Activated CD8-positive, alpha-beta memory T cell treated with anti-CD3 and anti-CD28 coated beads, Interleukin-2, amount 10 ng/mL, durations not matched to agents 7 days and 5 days (primary cell): ENCODE data around the gene CCS. TPM values are rescaled to one million over a fixed set of nuclear protein-coding genes. Genes with fewer than 3 reads are reported as not detected.
"Not testable (repeated sequence)": the region's sequence is repeated elsewhere in the genome, so short reads cannot be mapped to it uniquely, and the experiment has no call there.

Experiments used
- ATAC-seq: fragments of 150-1000 bp; cut with Tn5 transposase; one replicate; pipeline ENCODE4 v1.10.0; 2021; ENCODE audit warnings: moderate library complexity
- CTCF ChIA-PET: fragments of 350-600 bp; sonication (Branson Sonifier 250); formaldehyde crosslinking; loops from one replicate; lab custom pipeline; 2021; ENCODE audit warnings: antibody characterized with exemption; lab: Charles Lee
- DNase-seq: peaks from one replicate; pipeline ENCODE4 v3.0.0-alpha.2; 2020
- H3K27ac Mint-ChIP-seq: one replicate; pipeline ENCODE4 v1.8.0; 2021; ENCODE audit warnings: mild to moderate bottlenecking, mixed read lengths
- H3K27me3 Mint-ChIP-seq: one replicate; pipeline ENCODE4 v1.8.0; 2021; ENCODE audit warnings: mixed read lengths
- H3K36me3 Mint-ChIP-seq: one replicate; pipeline ENCODE4 v1.8.0; 2021; ENCODE audit warnings: mild to moderate bottlenecking, mixed read lengths
- H3K4me1 Mint-ChIP-seq: one replicate; pipeline ENCODE4 v1.8.0; 2021; ENCODE audit warnings: mixed read lengths
- H3K4me3 Mint-ChIP-seq: one replicate; pipeline ENCODE4 v1.8.0; 2021; ENCODE audit warnings: mild to moderate bottlenecking, moderate library complexity, mixed read lengths
- H3K9me3 Mint-ChIP-seq: one replicate; pipeline ENCODE4 v1.8.0; 2022; ENCODE audit warnings: low read depth, mixed read lengths
- total RNA-seq, 2 experiments: library from RNA; stranded (reverse); gene quantifications; one replicate each; pipeline ENCODE4 v1.2.3, GENCODE V29; 2021

Gene CCS
- total RNA-seq, 2 experiments from 2014 or later = 30.1 to 38.0 TPM

- H3K4me3 Mint-ChIP-seq, H3K36me3 Mint-ChIP-seq, DNase-seq, H3K27ac Mint-ChIP-seq, H3K27me3 Mint-ChIP-seq, ATAC-seq, H3K9me3 Mint-ChIP-seq: not testable (repeated sequence)
- H3K4me1 Mint-ChIP-seq = peaks cover 14% of the 10 kb centered on the region
- CTCF ChIA-PET = interaction anchor here (1.1 to 1.4 kb wide), 2 partner anchors 14 to 71 kb away, joined by 5 to 6 read pairs; partner anchors contain the start of genes CCDC87, CCS and RBM4B
Measured at GRCh38 chr11:66606608-66607007, 13.6 kb downstream of the CCS start.

GRCh38 chr11:66607126-66607834, 14.3 kb downstream of the CCS start:
- no peaks in the 10 kb centered on the region for H3K27me3 Mint-ChIP-seq
- peaks cover 14% of the 10 kb centered on the region for H3K4me1 Mint-ChIP-seq
- ATAC-seq (no peak), DNase-seq (no peak)
- no peak overlapping the region for H3K4me3 Mint-ChIP-seq
- H3K27ac Mint-ChIP-seq = no peak overlapping the region
- H3K36me3 Mint-ChIP-seq = peaks cover 3% of the 10 kb centered on the region
- no peaks in the 10 kb centered on the region for H3K9me3 Mint-ChIP-seq
- CTCF ChIA-PET = interaction anchor here (0.6 to 1.4 kb wide), 3 partner anchors 14 to 348 kb away, joined by 3 to 6 read pairs (median 5); partner anchors contain the start of genes CCDC87, CCS and RBM4B

GRCh38 chr11:66609721-66610617, 17.0 kb downstream of the CCS start:
- DNase-seq (no peak), ATAC-seq (peak; percentile 66)
- H3K36me3 Mint-ChIP-seq = no peaks in the 10 kb centered on the region
- no peaks in the 10 kb centered on the region for H3K9me3 Mint-ChIP-seq
- no peak overlapping the region for H3K4me3 Mint-ChIP-seq
- no peaks in the 10 kb centered on the region for H3K27me3 Mint-ChIP-seq
- CTCF ChIA-PET = interaction anchor here (1.1 to 1.7 kb wide), 4 partner anchors 9 to 17 kb away, joined by 3 to 4 read pairs (median 4); partner anchors contain the start of genes CCDC87 and CCS
- peaks cover 15% of the 10 kb centered on the region for H3K4me1 Mint-ChIP-seq
- H3K27ac Mint-ChIP-seq = peak overlapping the region; percentile 69

GRCh38 chr11:66612458-66612857, 19.5 kb downstream of the CCS start:
- no peak overlapping the region for H3K4me3 Mint-ChIP-seq
- no peaks in the 10 kb centered on the region for H3K27me3 Mint-ChIP-seq
- DNase-seq (no peak), ATAC-seq (no peak)
- H3K27ac Mint-ChIP-seq = no peak overlapping the region
- CTCF ChIA-PET = interaction anchor here (0.6 to 1.7 kb wide), 2 partner anchors 66 to 349 kb away, joined by 3 to 5 read pairs; no protein-coding TSS in a partner anchor
- peaks cover 10% of the 10 kb centered on the region for H3K36me3 Mint-ChIP-seq
- H3K4me1 Mint-ChIP-seq = peaks cover 23% of the 10 kb centered on the region
- no peaks in the 10 kb centered on the region for H3K9me3 Mint-ChIP-seq

- Mint-ChIP-seq H3K36me3 (peaks cover 26% of the 10 kb centered on the region), H3K9me3 (no peaks in the 10 kb centered on the region), H3K27me3 (no peaks in the 10 kb centered on the region), H3K27ac (no peak overlapping the region), H3K4me1 (peaks cover 38% of the 10 kb centered on the region), H3K4me3 (no peak overlapping the region)
- ATAC-seq = no peak
- CTCF ChIA-PET = interaction anchor here (0.7 to 1.4 kb wide), 3 partner anchors 32 to 303 kb away, joined by 3 read pairs; partner anchors contain the start of gene ZDHHC24
- no peak for DNase-seq
Measured at GRCh38 chr11:66614073-66614472, 21.1 kb downstream of the CCS start.

GRCh38 chr11:66616379-66617154, 23.6 kb downstream of the CCS start, which contains the start of gene RBM14:
Gene RBM14, plus strand, starts transcription at chr11:66616630. Its CDS starts 91 bp downstream, at chr11:66616721.
- CTCF ChIA-PET = interaction anchor here (1.0 to 2.2 kb wide), 5 partner anchors 12 to 62 kb away, joined by 3 to 16 read pairs (median 6); partner anchors contain the start of genes CCDC87, CCS and RBM4
- peak within 1 kb of the TSS; percentile 98 for H3K4me3 Mint-ChIP-seq
- H3K4me1 Mint-ChIP-seq = peaks cover 41% of the 10 kb centered on the region
- ATAC-seq (peak; percentile 94), DNase-seq (peak; percentile 99)
- no peaks in the 10 kb centered on the region for H3K27me3 Mint-ChIP-seq
- no peaks in the 10 kb centered on the region for H3K9me3 Mint-ChIP-seq
- H3K36me3 Mint-ChIP-seq = peaks cover 40% of the 10 kb centered on the region
- H3K27ac Mint-ChIP-seq = peak within 1 kb of the TSS; percentile 98

- DNase-seq = no peak
Measured at GRCh38 chr11:66617155-66617834, 24.3 kb downstream of the CCS start.

GRCh38 chr11:66619080-66619554, 26.1 kb downstream of the CCS start:
- H3K27ac Mint-ChIP-seq = peak overlapping the region; percentile 98
- CTCF ChIA-PET = interaction anchor here (0.9 to 5.5 kb wide), 7 partner anchors 10 to 180 kb away, joined by 3 to 35 read pairs (median 4); partner anchors contain the start of genes CCDC87, CCS, MRPL11 and RBM4B
- no peaks in the 10 kb centered on the region for H3K27me3 Mint-ChIP-seq
- peak overlapping the region; percentile 98 for H3K4me3 Mint-ChIP-seq
- H3K36me3 Mint-ChIP-seq = peaks cover 59% of the 10 kb centered on the region
- ATAC-seq (peak; percentile 23), DNase-seq (no peak)
- H3K9me3 Mint-ChIP-seq = no peaks in the 10 kb centered on the region
- peaks cover 65% of the 10 kb centered on the region for H3K4me1 Mint-ChIP-seq

More at GRCh38 chr11:66617155-66617834, 24.3 kb downstream of the CCS start:
- no peaks in the 10 kb centered on the region for H3K9me3 Mint-ChIP-seq
- H3K36me3 Mint-ChIP-seq = peaks cover 42% of the 10 kb centered on the region
- peak overlapping the region; percentile 98 for H3K27ac Mint-ChIP-seq
- no peaks in the 10 kb centered on the region for H3K27me3 Mint-ChIP-seq
- ATAC-seq = no peak
- H3K4me1 Mint-ChIP-seq = peaks cover 48% of the 10 kb centered on the region
- CTCF ChIA-PET = interaction anchor here (0.6 to 2.2 kb wide), 5 partner anchors 13 to 46 kb away, joined by 3 to 16 read pairs (median 4); partner anchors contain the start of genes CCDC87, CCS and RBM4
- peak overlapping the region; percentile 98 for H3K4me3 Mint-ChIP-seq

- H3K4me1 Mint-ChIP-seq = peaks cover 44% of the 10 kb centered on the region
- H3K4me3 Mint-ChIP-seq = no peak overlapping the region
- CTCF ChIA-PET = interaction anchor here (2.5 kb wide), 1 partner anchor 13 kb away, joined by 15 read pairs; the partner anchor contains the start of gene RBM4
- DNase-seq (no peak), ATAC-seq (no peak)
- peaks cover 74% of the 10 kb centered on the region for H3K36me3 Mint-ChIP-seq
- H3K27ac Mint-ChIP-seq = no peak overlapping the region
- H3K27me3 Mint-ChIP-seq = no peaks in the 10 kb centered on the region
- no peaks in the 10 kb centered on the region for H3K9me3 Mint-ChIP-seq
Measured at GRCh38 chr11:66624450-66624849, 31.5 kb downstream of the CCS start.

GRCh38 chr11:66625041-66625751, 32.2 kb downstream of the CCS start:
- no peak overlapping the region for H3K4me3 Mint-ChIP-seq
- peaks cover 41% of the 10 kb centered on the region for H3K4me1 Mint-ChIP-seq
- no peak for ATAC-seq
- no peak for DNase-seq
- H3K27me3 Mint-ChIP-seq = no peaks in the 10 kb centered on the region
- CTCF ChIA-PET = interaction anchor here (0.6 kb wide), 1 partner anchor 14 kb away, joined by 3 read pairs; no protein-coding TSS in a partner anchor
- peaks cover 76% of the 10 kb centered on the region for H3K36me3 Mint-ChIP-seq
- no peak overlapping the region for H3K27ac Mint-ChIP-seq
- H3K9me3 Mint-ChIP-seq = no peaks in the 10 kb centered on the region

GRCh38 chr11:66625752-66626149, 32.8 kb downstream of the CCS start:
- H3K4me1 Mint-ChIP-seq = peaks cover 36% of the 10 kb centered on the region
- H3K27me3 Mint-ChIP-seq = no peaks in the 10 kb centered on the region
- CTCF ChIA-PET = no interaction called here
- peaks cover 76% of the 10 kb centered on the region for H3K36me3 Mint-ChIP-seq
- no peak overlapping the region for H3K4me3 Mint-ChIP-seq
- H3K27ac Mint-ChIP-seq = no peak overlapping the region
- no peaks in the 10 kb centered on the region for H3K9me3 Mint-ChIP-seq
- no peak for DNase-seq
- no peak for ATAC-seq
